BLaER1 treated with 17β-estradiol and CSF1 and Interleukin-3, amounts not matched to agents 10 nM and 100 nM (cell line): ENCODE measurements around the gene TMEM244.

ENCODE experiments used
- H3K27ac ChIP-seq, 11 experiments: shearing (Covaris generic); formaldehyde crosslinking; 2 replicates each; pipeline ENCODE4 v1.8.1; 2022
- H3K27me3 ChIP-seq, 11 experiments: shearing (Covaris generic); formaldehyde crosslinking; 2 replicates each; pipeline ENCODE4 v1.8.1; 2022
- H3K36me3 ChIP-seq, 11 experiments: shearing (Covaris generic); formaldehyde crosslinking; 2 replicates each; pipeline ENCODE4 v1.8.1; 2022
- H3K4me1 ChIP-seq, 10 experiments: shearing (Covaris generic); formaldehyde crosslinking; 2 replicates each; pipeline ENCODE4 v1.8.1; 2022
- H3K4me2 ChIP-seq, 11 experiments: shearing (Covaris generic); formaldehyde crosslinking; 2 replicates each; pipeline ENCODE4 v1.8.1; 2022
- H3K4me3 ChIP-seq, 10 experiments: shearing (Covaris generic); formaldehyde crosslinking; 2 replicates each; pipeline ENCODE4 v1.8.1; 2022
- H3K9ac ChIP-seq, 11 experiments: shearing (Covaris generic); formaldehyde crosslinking; 2 replicates each; pipeline ENCODE4 v1.8.1; 2022
- H3K9me3 ChIP-seq, 11 experiments: shearing (Covaris generic); formaldehyde crosslinking; replicated peaks in 1 of 11; 2 replicates each; pipeline ENCODE4 v1.8.1; 2022
- H4K20me1 ChIP-seq, 11 experiments: shearing (Covaris generic); formaldehyde crosslinking; 2 replicates each; pipeline ENCODE4 v1.8.1; 2022
- Cebpa-rat ChIP-seq, 11 experiments: shearing (Covaris generic); IDR thresholded peaks; 2 replicates each; pipeline ENCODE4 v1.8.1; 2022

Gene TMEM244

DNA sequence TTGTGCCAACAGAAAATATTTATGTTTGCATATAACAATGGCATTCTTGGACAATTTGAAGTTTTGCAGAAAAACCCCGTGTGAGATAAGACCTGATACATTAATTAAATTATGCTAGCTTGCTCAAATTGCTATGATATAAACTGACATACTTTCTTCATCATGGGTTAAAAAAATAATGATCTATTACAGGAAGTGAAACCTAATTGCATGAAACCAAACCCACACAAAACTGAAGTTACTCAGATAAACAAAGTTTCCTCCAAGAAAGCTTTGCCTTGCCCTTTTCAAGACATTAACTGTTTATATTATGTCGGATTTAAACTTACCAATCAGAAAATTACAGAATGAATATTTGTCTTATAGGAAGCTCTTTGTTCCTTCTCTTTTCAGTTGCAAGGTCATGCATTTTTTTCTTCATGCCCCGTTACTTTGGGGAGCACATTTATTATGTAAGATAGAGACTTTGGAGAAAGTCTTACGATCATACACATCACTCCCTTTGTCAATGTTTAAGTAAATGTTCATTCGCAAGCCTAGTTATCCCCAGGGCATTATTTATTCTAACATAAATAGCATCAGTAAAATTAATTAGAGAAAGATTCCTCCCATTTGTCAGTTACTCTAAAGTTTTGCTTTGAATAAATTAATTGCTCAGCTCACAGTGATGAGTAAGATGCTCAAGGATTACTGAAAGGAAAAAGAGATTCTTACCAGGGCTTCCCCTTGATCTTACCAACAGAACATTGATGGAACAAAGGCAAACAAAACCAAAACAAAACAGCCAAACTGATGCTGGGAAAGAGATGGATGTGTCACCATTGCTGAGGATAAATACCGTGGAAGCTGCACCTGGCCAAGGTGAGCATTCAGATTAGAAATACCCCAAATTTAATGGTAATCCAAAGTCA lies 14.8 kb upstream of the TMEM244 start:
- Histone ChIP-seq H3K36me3 (no peaks in the 10 kb centered on the region), H3K4me1 (peaks cover 7 to 23% (median 12%) of the 10 kb centered on the region in 10 experiments; a peak in 17 of 20 replicates), H3K27ac (peak overlapping the region in 4 of 11 experiments; percentile 2 to 48 (median 31); a peak in 6 of 22 replicates), H3K9me3 (peaks cover 6 to 17% (median 10%) of the 10 kb centered on the region in 11 experiments; a peak in 17 of 22 replicates), H3K27me3 (no peaks in the 10 kb centered on the region), H3K9ac (no peak overlapping the region), H4K20me1 (no peaks in the 10 kb centered on the region), H3K4me3 (no peak overlapping the region), H3K4me2 (peak overlapping the region in 8 of 11 experiments; percentile 1 to 63 (median 50); a peak in 14 of 22 replicates)
- no peak for TF ChIP-seq Cebpa-rat (IDR thresholded peaks at IDR 0.05)

DNA sequence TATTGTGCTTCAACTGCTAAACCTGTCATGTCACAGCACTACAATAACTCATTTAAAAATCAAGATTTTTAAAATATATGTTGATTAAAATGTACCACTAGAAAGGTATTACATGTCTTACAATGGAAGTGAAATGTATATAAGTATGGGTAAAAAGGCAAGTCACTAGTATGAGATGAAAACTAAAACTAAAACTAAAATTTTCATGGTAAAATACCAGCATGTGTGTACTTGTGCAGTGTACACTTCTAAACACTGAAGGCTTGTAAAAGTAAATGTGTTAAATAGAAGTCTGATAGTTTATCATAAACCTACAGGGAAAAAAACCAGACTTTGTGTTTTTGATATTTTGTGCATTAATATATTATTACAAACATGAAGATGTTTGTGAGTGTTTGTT lies 13.7 kb upstream of the TMEM244 start:
- H3K4me1 ChIP-seq: peaks cover 7 to 23% (median 12%) of the 10 kb centered on the region in 10 experiments; a peak in 17 of 20 replicates
- H3K9ac ChIP-seq: no peak overlapping the region
- no peaks in the 10 kb centered on the region for H4K20me1 ChIP-seq
- no peak for TF ChIP-seq Cebpa-rat (IDR thresholded peaks at IDR 0.05)
- peaks cover 6 to 17% (median 10%) of the 10 kb centered on the region in 11 experiments; a peak in 17 of 22 replicates for H3K9me3 ChIP-seq
- H3K27me3 ChIP-seq: no peaks in the 10 kb centered on the region
- no peak overlapping the region for H3K27ac ChIP-seq
- no peaks in the 10 kb centered on the region for H3K36me3 ChIP-seq
- peak overlapping the region in 1 of 11 experiments; percentile 63; a peak in 2 of 22 replicates for H3K4me2 ChIP-seq
- H3K4me3 ChIP-seq: no peak overlapping the region

DNA sequence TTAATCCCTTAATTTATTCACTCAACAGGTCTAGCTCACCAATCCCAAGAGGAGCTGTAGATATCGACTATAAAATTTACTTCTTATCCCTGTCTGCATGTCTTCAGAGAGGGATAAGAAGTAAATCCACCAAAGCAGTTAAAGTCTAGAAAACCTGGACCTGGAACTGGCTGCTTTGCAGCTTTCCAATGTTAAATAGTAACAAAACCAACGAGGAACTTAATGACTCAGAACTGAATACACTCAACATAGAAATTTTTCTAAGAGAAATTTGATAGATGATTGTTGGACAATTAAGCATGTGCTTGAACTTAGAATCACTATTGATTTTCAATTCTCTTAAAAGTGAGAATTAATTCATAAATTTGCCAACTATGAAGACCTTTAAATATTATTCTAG lies 11.5 kb upstream of the TMEM244 start:
- Histone ChIP-seq H3K27me3 (no peaks in the 10 kb centered on the region), H3K9ac (no peak overlapping the region), H3K4me1 (peaks cover 7 to 21% (median 12%) of the 10 kb centered on the region in 10 experiments; a peak in 17 of 20 replicates), H3K27ac (no peak overlapping the region), H3K4me3 (no peak overlapping the region), H3K9me3 (peaks cover 0 to 2% (median 0%) of the 10 kb centered on the region in 11 experiments; a peak in 1 of 22 replicates), H3K36me3 (no peaks in the 10 kb centered on the region), H4K20me1 (no peaks in the 10 kb centered on the region), H3K4me2 (no peak overlapping the region)
- no peak for TF ChIP-seq Cebpa-rat (IDR thresholded peaks at IDR 0.05)

DNA sequence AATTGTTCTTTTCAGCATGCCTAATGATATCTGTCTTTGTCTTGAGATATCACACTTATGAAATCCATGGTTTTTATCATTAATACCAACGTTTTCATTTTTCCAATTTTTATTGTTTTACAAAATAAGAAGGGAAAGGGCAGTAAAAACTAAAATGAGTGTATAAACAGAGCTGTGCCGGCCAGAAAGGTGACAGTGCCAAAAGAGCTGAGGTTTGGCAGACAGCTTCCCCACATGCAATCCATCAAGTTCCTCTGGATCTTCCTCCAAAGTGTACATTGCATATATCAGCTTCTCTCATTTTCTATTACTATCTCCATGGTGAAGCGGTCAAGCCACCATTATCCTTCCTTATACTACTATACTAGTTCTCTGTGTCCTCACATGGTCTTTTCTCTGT lies 10.1 kb upstream of the TMEM244 start:
- Histone ChIP-seq H3K36me3 (no peaks in the 10 kb centered on the region), H3K4me3 (no peak overlapping the region), H3K27me3 (no peaks in the 10 kb centered on the region), H3K27ac (no peak overlapping the region), H3K4me2 (no peak overlapping the region), H3K9ac (no peak overlapping the region), H3K4me1 (peaks cover 7 to 14% (median 11%) of the 10 kb centered on the region in 10 experiments; a peak in 17 of 20 replicates), H3K9me3 (no peaks in the 10 kb centered on the region), H4K20me1 (no peaks in the 10 kb centered on the region)
- TF ChIP-seq Cebpa-rat (IDR thresholded peaks at IDR 0.05): no peak

DNA sequence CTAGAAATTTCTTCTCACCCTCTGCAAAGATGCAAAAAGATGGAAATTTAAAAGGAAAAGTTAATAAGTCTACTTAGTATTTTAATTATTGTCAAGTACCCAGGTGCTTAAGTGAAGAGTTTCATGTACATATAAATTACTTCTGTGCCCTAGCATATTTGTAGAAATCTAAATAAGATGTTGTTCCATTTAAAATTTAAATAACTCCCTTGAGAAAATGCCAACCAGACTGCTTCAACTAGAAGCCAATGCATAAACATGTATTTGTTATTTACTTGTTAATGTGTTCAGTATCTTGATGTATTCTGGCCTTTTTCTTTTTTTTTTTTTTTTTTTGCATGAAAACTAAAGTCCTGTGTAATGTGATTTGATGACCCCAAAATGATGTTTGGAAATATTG lies 6.3 kb upstream of the TMEM244 start:
- Histone ChIP-seq H3K36me3 (no peaks in the 10 kb centered on the region), H3K4me2 (no peak overlapping the region)

DNA sequence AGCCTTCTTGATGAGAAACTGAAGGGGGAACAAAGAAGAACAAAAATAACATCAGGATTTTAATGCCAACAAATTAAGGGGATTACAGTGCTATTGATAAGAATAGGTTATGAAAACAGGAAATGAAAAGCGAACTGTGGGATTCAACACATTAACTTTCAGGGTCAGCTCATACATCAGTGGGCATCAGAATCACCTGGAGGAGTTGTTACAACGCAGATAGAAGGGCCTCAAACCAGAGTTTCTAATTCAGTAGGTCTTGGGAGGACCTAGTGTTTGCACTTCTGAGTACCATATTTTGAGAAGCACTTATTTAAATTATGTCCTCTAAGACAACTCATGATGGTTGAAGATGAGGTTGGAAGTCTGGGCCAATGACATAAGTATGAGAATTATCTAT lies 5.6 kb upstream of the TMEM244 start:
- Histone ChIP-seq H3K36me3 (no peaks in the 10 kb centered on the region), H3K27ac (no peak overlapping the region), H3K4me3 (no peak overlapping the region), H3K27me3 (no peaks in the 10 kb centered on the region), H3K9ac (no peak overlapping the region), H4K20me1 (no peaks in the 10 kb centered on the region), H3K4me1 (no peaks in the 10 kb centered on the region), H3K9me3 (peaks cover 0 to 8% (median 5%) of the 10 kb centered on the region in 11 experiments; a peak in 6 of 22 replicates), H3K4me2 (no peak overlapping the region)
- no peak for TF ChIP-seq Cebpa-rat (IDR thresholded peaks at IDR 0.05)

More for the DNA sequence above, 6.3 kb upstream of the TMEM244 start:
- no peak for TF ChIP-seq Cebpa-rat (IDR thresholded peaks at IDR 0.05)
- Histone ChIP-seq H3K9me3 (peaks cover 0 to 8% (median 5%) of the 10 kb centered on the region in 11 experiments; a peak in 6 of 22 replicates), H3K9ac (no peak overlapping the region), H4K20me1 (no peaks in the 10 kb centered on the region), H3K27me3 (no peaks in the 10 kb centered on the region), H3K4me1 (no peaks in the 10 kb centered on the region), H3K4me3 (no peak overlapping the region), H3K27ac (no peak overlapping the region)

DNA sequence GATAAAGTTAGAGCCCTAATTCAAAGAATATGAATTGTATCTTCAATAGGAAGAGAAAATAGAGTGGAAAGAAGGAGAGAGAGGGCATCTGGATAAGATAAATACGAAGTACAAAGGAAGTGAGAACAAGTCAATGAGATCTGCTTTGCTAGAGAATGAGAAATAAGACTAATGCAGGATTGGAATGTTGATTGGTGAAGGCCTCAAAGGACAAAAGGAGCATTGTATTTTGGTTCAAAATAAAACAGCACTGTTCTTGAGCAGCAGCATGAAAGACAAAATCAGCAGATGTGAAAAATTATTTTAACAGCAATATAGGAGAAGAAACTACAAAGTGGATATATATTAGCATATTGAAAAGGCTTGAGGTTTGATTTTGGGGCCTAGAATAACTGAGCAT lies 5.1 kb upstream of the TMEM244 start:
- Histone ChIP-seq H3K27ac (no peak overlapping the region), H3K9ac (no peak overlapping the region), H3K27me3 (no peaks in the 10 kb centered on the region), H3K9me3 (peaks cover 0 to 8% (median 5%) of the 10 kb centered on the region in 11 experiments; a peak in 6 of 22 replicates), H4K20me1 (no peaks in the 10 kb centered on the region), H3K4me3 (no peak overlapping the region), H3K4me2 (no peak overlapping the region), H3K36me3 (no peaks in the 10 kb centered on the region), H3K4me1 (no peaks in the 10 kb centered on the region)
- TF ChIP-seq Cebpa-rat (IDR thresholded peaks at IDR 0.05): no peak

DNA sequence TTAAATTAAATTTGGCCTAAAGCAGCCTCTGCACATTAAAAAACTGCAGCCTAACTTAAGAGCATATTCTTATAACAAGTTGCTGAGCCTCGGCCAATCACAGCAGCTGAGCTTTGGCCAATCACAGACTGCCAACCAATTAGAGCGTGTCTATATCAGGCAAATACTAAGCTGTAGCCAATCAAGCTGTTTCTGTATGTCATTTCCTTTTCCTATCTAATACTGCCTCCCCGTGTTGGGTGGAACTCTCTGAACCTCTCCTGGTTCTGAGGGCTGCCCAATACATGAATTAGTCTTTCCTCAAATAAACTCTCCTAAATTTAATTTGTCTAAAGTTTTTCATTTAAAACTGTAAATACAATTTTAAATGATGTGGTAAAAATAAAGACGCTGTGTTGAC lies 3.9 kb upstream of the TMEM244 start:
- no peaks in the 10 kb centered on the region for H3K36me3 ChIP-seq
- peaks cover 0 to 8% (median 5%) of the 10 kb centered on the region in 11 experiments; a peak in 6 of 22 replicates for H3K9me3 ChIP-seq
- no peak overlapping the region for H3K4me2 ChIP-seq
- H3K4me1 ChIP-seq: no peaks in the 10 kb centered on the region
- TF ChIP-seq Cebpa-rat (IDR thresholded peaks at IDR 0.05): no peak
- no peak overlapping the region for H3K4me3 ChIP-seq
- no peak overlapping the region for H3K27ac ChIP-seq
- no peaks in the 10 kb centered on the region for H3K27me3 ChIP-seq
- H3K9ac ChIP-seq: no peak overlapping the region
- H4K20me1 ChIP-seq: no peaks in the 10 kb centered on the region

DNA sequence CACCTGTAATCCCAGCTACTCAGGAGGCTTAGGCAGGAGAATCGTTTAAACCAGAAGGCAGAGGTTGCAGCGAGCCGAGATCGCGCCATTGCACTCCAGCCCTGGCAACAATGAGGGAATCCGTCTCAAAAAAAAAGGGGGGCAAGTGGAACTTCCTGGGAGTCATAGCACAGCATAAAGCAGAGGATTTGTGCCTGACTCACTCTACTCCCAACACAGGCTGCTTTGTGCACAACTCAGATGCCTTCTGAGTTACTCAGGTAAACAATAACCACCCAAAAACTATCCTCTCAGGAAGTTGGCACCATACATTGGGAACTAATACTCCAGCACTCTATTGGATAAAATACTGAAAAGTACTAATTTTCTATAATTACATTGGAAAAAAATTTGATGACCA lies 2.5 kb upstream of the TMEM244 start:
- Histone ChIP-seq H4K20me1 (no peaks in the 10 kb centered on the region), H3K4me2 (no peak overlapping the region), H3K4me1 (no peaks in the 10 kb centered on the region), H3K36me3 (no peaks in the 10 kb centered on the region), H3K9me3 (peaks cover 0 to 8% (median 5%) of the 10 kb centered on the region in 11 experiments; a peak in 6 of 22 replicates), H3K4me3 (no peak overlapping the region), H3K9ac (no peak overlapping the region), H3K27ac (no peak overlapping the region), H3K27me3 (no peaks in the 10 kb centered on the region)
- TF ChIP-seq Cebpa-rat (IDR thresholded peaks at IDR 0.05): no peak
